H1 (cell line): ENCODE measurements around the gene CMIP. TPM values are rescaled to one million over a fixed set of nuclear protein-coding genes. Genes with fewer than 3 reads are reported as not detected.

Source experiments
- CHD1 ChIP-seq: IDR thresholded peaks from 2 replicates; pipeline ENCODE4 v1.6.1; 2012; ENCODE audit warnings: low read depth, low read length, improper control_type of control experiment
- EZH2 ChIP-seq: fragments of 200-600 bp; sonication (generic); IDR thresholded peaks from 2 replicates; pipeline ENCODE4 v1.7.1; 2012; ENCODE audit warnings: low read depth, mild to moderate bottlenecking, moderate library complexity, low read length, inconsistent platforms; ENCODE audit not compliant: severe bottlenecking
- POU5F1 ChIP-seq: IDR thresholded peaks from 2 replicates; pipeline ENCODE4 v1.6.1; 2011; ENCODE audit warnings: low read depth, mild to moderate bottlenecking, low read length, moderate library complexity
- ZNF274 ChIP-seq: IDR thresholded peaks from 2 replicates; pipeline ENCODE4 v1.7.0; 2012; ENCODE audit warnings: low read length, borderline replicate concordance; ENCODE audit errors: extremely low read depth
- polyA plus RNA-seq, 7 experiments: library from polyadenylated mRNA; depleted of rRNA in 3 of 7; stranded (reverse) in 5 of 7; unstranded in 2 of 7; fragments of >200 nt in 5 of 7; fragments of 200-250 nt in 2 of 7; gene quantifications; 1 replicate in 5 of 7; 2 replicates in 1 of 7; 4 replicates in 1 of 7; pipeline versions ENCODE4 v1.2.1 to v1.2.3, GENCODE V29; 2011 to 2013; ENCODE audit warnings: missing spikeins in 2 of 7, mixed read lengths in 2 of 7
- total RNA-seq: library from RNA; stranded (reverse); fragmentation: NEBNext Ultra II Directional; extraction: Animal tissue kit (Norgen Biotek cat#: 25700); gene quantifications from 2 replicates; pipeline ENCODE4 v1.2.1, GENCODE V29; 2021
- TF ChIP-seq, protein P1 (sequence below): fragments of 300-600 bp; sonication (generic); IDR thresholded peaks from 2 replicates; pipeline ENCODE4 v1.7.1; 2012; ENCODE audit warnings: low read length, moderate library complexity, mild to moderate bottlenecking, inconsistent platforms; ENCODE audit not compliant: insufficient replicate concordance

The CMIP gene
- total and polyA plus RNA-seq, 2 of the 8 experiments (the other 6 are each of a cell fraction or from before 2014, with no cell fraction given) = 7.9 to 53.2 TPM

DNA sequence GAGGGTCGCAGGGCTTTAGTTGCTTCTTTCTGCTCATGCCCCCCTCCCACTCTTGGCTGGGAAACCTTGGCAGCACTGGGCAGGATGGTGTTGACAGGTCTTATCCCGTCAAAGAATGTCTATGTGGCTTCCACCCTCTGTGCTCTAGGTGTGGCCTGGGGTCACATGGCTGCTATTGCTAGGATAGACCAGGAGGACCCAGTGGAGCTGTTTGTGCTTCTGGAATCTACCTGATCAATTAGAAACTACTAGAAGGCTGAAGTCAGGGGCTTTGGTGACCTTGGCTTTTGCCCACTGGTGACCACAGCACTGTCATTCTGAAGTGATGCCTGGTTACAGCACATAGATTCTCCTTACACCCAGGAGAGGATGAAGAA is 105.8 kb downstream of the CMIP start (continued):
- TF ChIP-seq, protein P1, sequence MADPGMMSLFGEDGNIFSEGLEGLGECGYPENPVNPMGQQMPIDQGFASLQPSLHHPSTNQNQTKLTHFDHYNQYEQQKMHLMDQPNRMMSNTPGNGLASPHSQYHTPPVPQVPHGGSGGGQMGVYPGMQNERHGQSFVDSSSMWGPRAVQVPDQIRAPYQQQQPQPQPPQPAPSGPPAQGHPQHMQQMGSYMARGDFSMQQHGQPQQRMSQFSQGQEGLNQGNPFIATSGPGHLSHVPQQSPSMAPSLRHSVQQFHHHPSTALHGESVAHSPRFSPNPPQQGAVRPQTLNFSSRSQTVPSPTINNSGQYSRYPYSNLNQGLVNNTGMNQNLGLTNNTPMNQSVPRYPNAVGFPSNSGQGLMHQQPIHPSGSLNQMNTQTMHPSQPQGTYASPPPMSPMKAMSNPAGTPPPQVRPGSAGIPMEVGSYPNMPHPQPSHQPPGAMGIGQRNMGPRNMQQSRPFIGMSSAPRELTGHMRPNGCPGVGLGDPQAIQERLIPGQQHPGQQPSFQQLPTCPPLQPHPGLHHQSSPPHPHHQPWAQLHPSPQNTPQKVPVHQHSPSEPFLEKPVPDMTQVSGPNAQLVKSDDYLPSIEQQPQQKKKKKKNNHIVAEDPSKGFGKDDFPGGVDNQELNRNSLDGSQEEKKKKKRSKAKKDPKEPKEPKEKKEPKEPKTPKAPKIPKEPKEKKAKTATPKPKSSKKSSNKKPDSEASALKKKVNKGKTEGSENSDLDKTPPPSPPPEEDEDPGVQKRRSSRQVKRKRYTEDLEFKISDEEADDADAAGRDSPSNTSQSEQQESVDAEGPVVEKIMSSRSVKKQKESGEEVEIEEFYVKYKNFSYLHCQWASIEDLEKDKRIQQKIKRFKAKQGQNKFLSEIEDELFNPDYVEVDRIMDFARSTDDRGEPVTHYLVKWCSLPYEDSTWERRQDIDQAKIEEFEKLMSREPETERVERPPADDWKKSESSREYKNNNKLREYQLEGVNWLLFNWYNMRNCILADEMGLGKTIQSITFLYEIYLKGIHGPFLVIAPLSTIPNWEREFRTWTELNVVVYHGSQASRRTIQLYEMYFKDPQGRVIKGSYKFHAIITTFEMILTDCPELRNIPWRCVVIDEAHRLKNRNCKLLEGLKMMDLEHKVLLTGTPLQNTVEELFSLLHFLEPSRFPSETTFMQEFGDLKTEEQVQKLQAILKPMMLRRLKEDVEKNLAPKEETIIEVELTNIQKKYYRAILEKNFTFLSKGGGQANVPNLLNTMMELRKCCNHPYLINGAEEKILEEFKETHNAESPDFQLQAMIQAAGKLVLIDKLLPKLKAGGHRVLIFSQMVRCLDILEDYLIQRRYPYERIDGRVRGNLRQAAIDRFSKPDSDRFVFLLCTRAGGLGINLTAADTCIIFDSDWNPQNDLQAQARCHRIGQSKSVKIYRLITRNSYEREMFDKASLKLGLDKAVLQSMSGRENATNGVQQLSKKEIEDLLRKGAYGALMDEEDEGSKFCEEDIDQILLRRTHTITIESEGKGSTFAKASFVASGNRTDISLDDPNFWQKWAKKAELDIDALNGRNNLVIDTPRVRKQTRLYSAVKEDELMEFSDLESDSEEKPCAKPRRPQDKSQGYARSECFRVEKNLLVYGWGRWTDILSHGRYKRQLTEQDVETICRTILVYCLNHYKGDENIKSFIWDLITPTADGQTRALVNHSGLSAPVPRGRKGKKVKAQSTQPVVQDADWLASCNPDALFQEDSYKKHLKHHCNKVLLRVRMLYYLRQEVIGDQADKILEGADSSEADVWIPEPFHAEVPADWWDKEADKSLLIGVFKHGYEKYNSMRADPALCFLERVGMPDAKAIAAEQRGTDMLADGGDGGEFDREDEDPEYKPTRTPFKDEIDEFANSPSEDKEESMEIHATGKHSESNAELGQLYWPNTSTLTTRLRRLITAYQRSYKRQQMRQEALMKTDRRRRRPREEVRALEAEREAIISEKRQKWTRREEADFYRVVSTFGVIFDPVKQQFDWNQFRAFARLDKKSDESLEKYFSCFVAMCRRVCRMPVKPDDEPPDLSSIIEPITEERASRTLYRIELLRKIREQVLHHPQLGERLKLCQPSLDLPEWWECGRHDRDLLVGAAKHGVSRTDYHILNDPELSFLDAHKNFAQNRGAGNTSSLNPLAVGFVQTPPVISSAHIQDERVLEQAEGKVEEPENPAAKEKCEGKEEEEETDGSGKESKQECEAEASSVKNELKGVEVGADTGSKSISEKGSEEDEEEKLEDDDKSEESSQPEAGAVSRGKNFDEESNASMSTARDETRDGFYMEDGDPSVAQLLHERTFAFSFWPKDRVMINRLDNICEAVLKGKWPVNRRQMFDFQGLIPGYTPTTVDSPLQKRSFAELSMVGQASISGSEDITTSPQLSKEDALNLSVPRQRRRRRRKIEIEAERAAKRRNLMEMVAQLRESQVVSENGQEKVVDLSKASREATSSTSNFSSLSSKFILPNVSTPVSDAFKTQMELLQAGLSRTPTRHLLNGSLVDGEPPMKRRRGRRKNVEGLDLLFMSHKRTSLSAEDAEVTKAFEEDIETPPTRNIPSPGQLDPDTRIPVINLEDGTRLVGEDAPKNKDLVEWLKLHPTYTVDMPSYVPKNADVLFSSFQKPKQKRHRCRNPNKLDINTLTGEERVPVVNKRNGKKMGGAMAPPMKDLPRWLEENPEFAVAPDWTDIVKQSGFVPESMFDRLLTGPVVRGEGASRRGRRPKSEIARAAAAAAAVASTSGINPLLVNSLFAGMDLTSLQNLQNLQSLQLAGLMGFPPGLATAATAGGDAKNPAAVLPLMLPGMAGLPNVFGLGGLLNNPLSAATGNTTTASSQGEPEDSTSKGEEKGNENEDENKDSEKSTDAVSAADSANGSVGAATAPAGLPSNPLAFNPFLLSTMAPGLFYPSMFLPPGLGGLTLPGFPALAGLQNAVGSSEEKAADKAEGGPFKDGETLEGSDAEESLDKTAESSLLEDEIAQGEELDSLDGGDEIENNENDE = no peak
- TF ChIP-seq CHD1 (no peak), EZH2 (no peak), POU5F1 (no peak), ZNF274 (no peak)
- TF ChIP-seq, all 59 proteins: peak for 0
